GM18517 (cell line): ENCODE data around the gene ITPR1.

Experiments used
- ATAC-seq: cut with Tn5 transposase; IDR thresholded peaks from one replicate; pipeline ENCODE4 v1.9.1; 2021; ENCODE audit warnings: mild to moderate bottlenecking, moderate library complexity; ENCODE audit not compliant: unreplicated experiment

Gene ITPR1

DNA sequence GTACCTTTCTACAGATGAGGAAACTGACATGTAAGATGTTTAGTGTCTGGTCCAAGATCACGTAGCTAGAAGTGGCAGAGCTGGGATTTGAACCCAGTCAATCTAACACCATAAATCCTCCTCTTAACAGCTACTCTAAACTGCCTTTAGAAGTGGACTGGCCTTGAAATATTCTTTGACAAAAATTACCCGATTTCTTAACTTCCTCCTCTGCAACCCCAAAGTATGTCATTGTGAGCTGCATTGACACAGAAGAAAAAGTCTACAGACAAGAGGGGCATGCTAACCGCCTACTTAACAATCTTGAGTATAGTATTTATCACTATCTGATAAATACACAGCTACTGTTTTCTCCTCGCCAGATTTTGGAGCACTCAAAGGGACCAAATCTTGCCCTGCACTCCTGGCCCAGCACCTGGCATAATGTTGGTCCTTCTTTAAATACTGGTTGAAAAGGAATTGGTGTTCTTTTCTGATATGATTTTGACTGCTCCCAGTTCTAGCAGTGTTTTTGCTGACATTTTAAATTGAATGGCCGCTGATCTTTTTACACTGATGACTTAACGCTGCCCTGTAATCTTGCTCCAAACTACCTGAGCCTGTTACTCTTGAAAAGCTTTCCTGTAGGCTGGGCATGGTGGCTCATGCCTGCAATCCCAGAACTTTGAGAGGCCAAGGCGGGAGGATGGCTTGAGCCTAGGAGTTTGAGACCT, 36.9 kb downstream of the ITPR1 start:
- ATAC-seq: no peak

DNA sequence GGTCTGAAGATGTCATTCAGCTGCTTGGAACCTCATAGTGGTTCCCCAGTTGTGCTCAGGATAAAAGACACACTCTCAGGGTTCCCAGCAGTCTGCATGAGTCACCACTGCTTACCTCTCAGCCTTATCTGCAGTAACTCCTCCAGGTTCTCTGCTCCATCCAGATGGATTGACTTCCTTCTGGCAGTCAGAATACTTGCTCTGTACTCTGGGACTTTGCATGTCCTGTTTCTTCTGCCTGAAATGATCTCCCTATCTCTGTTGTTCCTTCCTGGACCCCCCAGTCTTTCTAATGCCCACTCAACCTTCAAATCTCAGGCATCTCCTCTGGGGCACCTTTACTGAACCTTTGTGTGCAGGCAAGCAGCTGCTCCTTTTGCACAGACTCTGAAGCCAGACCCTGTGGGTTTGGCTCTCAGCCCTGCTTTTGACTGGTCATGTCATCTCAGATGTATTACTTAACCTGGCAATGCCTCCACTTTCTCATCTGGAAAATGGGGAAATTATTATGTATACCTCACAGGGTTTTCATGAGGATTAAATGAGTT, 38.4 kb downstream of the ITPR1 start:
- ATAC-seq: no peak

DNA sequence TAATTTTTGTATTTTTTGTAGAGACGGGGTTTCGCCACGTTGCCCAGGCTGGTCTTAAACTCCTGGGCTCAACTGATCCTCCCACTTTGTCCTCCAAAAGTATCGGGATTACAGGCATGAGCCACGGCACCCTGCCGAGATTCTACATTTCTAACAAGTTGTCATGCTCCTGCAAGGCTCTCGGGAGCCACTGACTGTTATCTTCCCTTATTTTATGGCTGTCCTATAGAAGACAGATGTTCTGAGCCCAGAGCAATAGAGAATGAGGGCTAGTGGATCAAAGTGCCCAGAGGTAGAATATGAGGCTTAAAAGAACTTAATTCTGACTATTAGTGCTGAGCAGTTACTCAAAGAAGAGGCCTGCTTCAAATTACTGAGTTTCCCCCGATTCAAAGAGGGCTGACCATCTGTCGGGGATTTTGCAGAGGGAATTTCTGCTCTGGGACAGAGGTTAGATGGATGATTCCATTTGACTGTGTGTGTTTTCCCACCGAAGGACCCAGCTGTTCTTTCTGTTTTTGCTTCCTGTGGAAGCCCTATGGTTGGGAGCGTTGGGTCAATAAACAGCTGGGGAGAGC, 39.5 kb downstream of the ITPR1 start:
- ATAC-seq: no peak

DNA sequence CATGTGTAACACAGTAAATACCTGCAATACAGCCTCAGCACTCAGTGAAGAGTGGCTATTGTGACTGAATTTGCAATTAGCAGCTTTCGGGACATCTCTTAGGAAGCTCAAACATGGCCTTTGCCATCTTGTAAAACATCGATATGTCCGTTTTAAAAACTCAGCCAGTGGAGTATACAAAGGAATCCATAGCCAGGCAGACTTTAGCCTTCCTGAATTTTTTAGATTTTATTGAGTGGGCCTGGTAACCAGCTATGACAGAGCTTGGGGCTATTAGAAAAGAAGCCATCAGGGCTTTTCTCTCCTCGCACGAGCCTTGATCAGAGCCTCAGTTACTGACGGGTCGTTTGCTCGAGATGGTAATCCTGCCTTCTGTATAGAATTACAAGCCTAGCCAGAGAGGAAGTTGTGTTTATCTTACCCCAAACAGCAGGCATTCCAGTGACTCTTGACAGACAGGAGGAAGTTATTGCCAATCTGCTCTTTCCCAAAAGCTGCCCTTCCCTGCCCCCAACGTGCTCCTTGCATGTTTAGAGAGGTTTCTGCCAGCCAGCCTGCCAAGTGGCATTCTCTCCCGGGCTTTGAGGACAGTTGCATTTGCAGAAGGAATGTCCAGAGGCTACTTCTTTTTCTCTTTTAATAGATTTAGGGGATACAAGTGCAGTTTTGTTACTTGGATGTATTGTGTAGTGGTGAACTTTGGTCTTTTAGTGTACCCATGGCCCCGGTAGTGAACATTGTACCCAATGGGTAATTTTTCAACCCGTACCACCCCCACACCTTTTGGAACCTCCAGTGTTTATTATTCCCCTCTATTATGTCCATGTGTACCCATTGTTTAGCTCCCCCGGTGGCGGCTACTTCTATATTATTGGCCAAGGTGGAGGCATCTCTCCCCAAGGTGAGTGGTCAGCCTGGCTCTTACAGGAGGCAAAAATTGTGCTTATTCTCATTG, 40.6 kb downstream of the ITPR1 start:
- ATAC-seq: no peak

DNA sequence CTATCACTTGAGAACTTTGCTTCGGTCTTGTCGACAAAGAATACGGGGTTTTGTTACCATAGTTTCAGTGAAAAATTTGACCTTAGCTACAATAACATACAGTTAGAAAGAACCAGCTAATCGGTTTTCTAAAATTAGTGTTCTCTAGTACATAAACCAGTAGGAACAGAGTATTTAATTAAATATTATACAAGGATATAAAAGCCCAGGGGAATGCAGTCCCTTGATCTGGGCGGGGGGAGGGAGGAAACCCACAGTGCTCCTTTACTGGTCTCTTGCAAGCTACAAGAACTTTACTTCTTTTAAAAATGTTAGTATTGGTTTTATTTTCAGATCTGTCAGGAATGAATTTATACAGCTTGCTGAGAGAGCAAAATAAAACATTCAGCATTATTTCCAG, 41.8 kb downstream of the ITPR1 start:
- ATAC-seq: no peak

DNA sequence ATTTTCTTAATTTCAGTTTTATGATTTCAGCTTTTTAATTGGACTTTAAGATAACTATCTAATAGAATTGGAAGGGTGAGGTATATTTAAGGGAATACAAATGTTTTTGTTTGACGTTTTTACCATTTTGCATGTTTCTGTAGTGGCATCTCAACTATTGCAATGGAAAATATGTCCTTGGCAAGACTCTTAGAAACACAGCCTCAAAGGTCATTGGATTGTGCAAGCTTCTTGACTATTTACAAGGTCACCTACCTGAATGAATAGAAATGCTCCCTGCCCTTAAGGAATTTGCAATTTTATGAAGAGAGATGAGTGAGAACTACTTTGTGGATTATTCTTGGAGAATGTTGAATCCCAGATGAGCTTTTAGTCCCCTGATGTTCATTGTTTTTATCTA, 43.1 kb downstream of the ITPR1 start:
- no peak for ATAC-seq

DNA sequence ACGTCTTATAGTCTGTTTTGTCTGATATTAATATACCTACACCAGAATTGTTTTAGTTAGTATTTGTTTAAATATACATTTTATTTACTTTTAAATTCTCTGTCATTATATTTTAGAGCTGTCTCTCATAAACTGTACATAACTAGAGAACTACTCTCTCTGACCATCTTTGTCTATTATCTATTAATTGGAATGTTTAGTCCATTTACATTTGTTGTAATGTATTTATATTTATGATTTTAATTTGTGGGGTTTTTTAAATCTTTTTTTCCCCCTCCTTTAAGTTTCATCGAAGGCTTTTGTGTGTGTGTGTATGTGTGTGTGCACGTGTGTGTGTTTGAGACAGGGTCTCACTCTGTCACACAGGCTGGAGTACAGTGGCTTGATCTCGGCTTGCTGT, 47.1 kb downstream of the ITPR1 start:
- no peak for ATAC-seq

DNA sequence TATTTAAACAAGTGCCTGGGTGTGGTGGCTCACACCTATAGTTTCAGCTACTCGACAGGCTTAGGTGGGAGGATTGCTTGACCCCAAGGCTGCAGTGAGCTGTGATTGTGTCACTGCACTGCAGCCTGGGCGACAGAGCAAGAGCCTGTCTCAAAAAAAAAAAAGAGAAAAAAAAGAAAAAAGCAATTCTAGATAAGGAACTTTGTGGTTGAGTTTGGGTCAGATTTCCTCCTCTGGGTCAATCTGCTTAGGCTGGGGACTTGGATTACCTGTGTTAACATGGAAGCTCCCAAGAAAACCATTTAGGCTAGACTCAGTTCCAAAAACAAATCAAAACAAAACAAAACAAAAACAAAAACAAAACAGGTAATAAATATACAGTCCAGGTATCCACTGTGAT, 50.0 kb downstream of the ITPR1 start:
- no peak for ATAC-seq

DNA sequence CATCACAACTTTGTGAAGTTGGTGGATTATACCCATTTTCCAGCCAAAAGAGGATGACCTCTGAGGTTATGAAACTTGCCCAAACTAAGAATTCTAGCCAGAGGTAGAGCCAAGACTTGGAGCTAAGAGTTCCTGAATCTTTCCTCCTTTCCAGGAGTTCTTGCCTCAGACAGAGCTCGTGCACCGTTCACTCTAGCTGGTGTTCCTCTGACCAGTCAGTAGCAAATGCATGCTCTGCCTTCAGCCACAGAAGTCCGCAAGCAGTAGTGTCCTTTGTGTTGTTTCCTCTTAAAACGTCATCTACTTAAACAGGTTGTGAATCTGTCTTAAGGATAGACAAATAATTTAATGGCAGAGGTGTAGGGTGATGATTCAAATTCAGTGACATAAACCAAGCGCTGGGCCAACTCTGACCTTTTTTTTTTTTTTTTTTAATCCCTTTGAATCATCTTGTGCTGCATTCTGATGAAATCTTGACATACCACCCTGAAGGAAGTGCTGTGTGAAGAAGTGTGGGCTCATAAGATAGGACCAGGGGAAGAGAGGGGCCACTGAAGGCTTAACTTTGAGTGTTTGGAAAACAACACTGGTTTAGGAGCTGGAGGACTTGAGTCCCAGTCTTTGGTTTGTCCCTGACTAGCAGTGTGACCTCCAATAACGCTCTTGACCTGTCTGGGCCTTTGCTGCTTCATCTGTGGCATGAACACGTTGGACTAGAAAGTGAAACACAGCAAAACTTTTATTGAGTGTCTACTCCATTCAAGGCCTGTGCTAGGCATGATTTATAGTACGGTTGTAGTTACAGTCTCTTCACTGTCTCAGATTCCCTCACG, 53.4 kb downstream of the ITPR1 start:
- no peak for ATAC-seq

DNA sequence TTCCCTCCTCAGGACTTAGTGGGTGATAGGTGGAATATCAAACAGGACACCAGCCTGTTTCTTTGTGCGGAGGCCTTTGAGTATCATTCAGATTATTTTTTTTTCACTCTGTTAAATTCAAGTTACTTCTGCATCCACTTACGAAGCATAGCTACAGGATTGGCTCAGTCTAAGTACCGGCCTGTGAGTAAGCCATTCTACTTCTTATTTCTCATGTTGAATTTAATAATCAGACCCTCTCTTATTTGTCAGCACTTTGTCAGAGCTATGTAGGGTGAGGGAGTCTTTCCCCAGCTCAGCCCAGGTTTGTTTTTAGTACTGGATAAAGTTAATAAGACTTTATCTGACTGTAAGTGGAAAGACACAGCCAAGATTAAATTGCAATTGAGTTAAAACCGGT, 54.7 kb downstream of the ITPR1 start:
- ATAC-seq: no peak

DNA sequence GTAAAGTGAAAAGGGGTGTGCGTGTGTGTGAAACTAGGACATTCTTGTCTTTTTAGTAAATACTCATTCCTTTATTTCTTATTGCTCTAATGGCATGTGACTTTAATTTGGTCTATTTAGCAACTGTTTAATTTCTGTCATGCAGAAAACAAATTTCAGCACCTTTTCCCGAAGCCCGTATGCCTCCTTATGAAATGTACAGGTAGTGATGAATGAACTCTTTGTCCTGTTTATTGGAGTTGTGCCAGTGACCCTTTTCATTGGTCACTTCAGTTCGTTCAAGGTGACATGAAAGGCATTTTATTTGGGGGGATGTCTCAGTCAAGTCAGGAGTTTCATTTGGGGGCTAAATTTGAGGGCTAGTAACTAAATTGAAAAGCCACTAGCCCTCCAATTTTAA, 55.2 kb downstream of the ITPR1 start:
- ATAC-seq: no peak

DNA sequence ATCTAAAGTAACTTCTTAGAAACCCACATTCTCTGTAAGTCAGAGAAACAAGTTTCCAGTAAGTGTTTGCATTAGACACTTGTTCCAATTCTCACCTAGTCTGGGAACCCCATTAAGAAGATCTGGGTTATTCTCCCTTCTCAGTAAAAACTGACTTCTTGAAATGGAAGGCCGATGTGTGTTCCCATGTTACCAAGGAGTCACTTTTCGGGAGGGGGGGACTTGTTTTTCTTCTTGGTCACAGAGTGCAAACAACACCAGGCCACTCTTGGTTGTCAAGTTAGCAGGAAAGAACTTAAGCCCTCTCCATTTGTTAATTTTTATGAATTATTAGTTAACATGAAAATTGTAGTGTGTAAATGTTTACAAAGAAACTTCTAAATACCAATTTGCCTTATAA, 55.6 kb downstream of the ITPR1 start:
- no peak for ATAC-seq

DNA sequence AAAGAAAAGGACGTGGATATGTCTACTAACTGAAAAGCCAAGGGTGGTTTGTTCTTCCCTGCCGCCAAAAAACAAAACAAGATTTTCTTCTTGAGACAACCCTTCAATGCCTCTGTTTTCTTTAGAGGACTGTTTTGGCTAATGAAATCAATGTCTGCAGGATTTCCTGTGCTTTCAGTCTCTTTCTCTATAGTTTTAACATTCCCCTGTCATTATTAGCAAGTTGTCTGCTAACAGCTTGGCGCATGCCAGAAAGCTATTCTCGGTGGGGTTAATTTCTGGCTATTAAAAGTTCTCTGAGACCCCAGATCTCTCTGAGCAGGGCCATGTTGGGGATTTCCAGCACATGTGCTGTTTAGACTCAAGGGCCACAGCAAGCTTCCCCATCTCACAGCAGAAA, 56.7 kb downstream of the ITPR1 start:
- no peak for ATAC-seq

DNA sequence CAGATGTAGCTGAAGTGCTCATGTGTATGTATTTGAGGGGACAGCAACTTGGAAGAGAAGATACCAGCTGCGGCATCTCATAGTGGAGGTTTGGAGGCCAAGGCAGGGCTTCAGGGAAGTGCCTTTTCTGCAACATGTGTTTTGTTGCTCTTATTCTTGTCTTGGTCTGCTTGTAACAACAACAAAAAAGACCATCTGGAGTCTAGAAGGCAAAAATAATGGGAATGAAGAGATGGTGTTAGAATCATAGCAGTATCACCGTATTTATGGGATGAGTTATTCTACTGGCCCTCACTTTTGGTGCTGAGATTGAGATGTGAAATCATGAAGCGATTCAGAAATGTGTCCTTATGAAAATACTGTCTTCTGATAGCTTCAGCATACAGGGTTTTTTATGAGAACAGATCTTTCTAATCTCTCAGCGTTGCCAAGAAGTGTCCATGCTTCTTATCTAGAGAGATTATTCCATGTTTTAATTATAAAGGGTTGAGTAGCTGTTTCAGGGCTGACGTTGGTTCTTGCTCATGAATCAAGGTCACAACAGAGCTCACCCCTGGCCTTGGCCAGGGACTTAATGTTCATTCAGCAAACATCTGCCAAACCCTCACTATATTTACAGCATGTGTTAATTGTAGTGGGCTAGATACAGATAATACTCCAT, 58.0 kb downstream of the ITPR1 start:
- ATAC-seq: no peak

DNA sequence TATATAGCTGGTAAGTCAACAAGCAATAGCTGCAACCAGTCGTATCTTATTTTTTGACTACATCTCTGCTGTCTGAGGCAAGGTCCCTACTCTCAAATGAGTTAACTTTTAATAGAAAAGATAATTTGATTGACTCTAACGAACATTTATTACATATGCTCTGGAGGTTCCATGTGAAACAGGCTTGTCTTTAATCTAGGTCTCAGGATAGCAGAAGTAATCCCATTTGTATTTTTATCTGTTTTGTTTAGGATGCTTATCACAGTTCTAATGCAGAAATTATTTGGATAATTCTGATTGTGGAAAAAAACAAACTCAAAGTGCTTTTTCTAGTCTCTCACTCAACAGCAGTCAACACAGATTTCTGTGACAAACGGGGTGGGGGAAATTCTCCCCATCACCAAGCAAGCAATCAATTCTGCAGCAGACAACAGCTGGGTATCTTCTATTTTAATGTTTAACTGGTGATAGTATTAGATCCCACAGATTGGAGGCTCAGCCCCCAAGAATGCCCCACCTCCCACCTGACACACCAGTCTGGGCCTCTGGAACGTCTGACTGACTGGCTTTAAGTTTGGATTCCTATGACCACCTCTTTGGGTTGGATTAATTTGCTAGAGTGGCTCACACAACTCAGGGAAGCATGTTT, 58.8 kb downstream of the ITPR1 start:
- no peak for ATAC-seq

DNA sequence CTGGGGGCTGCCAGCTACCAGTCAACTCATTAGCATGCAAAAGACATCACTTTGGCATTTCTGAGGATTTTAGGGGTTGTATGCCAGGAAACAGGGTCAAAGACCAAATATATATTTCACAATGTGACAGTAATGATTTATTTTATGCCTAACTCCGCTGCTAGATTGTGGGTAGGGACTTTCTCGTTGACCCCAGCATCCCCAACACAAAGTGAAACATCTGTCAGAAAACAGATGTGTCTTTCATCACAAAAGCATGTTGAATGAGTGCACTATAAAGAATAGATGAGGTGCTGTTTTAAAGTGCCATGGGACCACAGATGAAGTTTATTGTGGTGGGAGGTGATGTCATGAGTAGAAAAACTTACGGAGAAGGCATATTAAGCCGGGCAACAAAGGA, 59.7 kb downstream of the ITPR1 start:
- no peak for ATAC-seq

DNA sequence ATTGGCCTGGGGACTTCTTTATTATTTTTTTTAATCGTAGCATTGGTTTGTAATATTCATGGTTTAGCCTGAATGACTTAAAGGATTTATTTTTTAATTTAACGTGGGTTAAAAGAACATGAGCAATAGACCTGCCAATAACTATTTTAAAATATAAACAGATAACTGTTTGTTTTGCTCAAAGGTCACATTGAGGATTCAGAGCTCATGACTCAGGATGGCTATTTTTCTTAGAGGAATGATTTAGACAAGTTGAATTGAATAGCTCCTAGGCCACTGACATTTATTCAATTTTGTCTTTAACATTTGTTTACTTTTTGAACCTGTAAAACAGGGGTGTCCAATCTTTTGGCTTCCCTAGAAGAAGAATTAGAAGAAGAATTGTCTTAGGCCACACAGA, 68.5 kb downstream of the ITPR1 start:
- no peak for ATAC-seq

DNA sequence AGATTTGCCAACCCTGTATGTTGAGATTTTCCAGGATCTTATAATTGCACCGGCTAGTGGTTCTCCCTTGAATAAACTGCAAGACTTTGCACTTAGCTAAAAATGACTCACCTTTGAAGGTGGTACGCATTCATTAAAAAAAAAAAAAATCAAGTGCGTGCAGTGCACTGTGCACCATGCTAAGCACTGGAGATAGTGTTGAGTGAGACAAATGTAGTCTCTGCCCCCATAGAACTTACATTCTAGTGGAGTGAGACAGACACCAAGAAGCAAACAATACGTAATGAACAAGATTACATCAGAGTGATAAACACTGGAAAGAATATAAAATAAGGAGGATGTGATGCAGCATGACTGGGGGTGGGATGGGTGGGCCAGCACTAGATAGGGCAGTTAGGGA, 69.4 kb downstream of the ITPR1 start:
- ATAC-seq: no peak

DNA sequence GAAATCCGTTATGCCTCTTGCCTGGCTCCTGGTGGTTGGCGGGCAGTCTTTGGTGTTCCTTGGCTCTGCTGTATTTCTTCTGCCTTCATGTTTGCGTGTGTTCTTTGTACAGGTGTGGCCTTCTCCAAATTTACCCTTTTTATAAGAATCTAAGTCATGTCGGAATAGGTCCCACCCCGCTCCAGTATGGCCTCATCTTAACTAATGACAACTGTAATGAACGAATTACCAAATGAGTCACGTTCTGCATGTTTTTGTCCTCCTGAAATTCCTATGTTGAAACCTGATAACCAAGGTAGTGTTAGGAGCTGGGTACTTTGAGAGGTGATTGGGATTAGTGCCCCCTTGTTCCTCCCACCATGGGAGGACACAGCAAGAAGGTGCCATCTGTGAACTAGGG, 71.1 kb downstream of the ITPR1 start:
- ATAC-seq: no peak
